Gastrocnemius medialis (tissue), 4 donors: Measurements from ENCODE around the gene A3GALT2. TPM values are rescaled to one million over a fixed set of nuclear protein-coding genes. Genes with fewer than 3 reads are reported as not detected.
A peak's percentile ranks its signal among the peaks of the same experiment; 100 is the strongest.

Source experiments
- ATAC-seq, 2 donors: fragments of 150-250 bp; one replicate each; pipeline ENCODE4 v1.9.1; 2016
- DNase-seq, 2 donors: peaks; one replicate each; pipeline ENCODE4 v3.0.0-alpha.2; 2019
- H3K27ac ChIP-seq, 4 donors: fragments of 200-600 bp; sonication (generic); 1 replicate in 1 of 4; 2 replicates in 3 of 4; pipeline ENCODE4 v1.5.1; 2016 to 2018; ENCODE audit warnings: mild to moderate bottlenecking in 2 of 4, moderate library complexity in 1 of 4
- H3K27me3 ChIP-seq, 3 donors: fragments of 200-600 bp; sonication (generic) in 2 of 3; 1 replicate in 1 of 3; 2 replicates in 2 of 3; pipeline versions ENCODE4 v1.5.1 to v1.6.0; 2016 to 2019; ENCODE audit warnings: mild to moderate bottlenecking in 1 of 3, moderate library complexity in 1 of 3
- H3K36me3 ChIP-seq, 2 donors: fragments of 200-600 bp; sonication (generic) in 1 of 2; one replicate each; pipeline ENCODE4 v1.5.1; 2017 to 2018
- H3K4me1 ChIP-seq, 2 donors: fragments of 200-600 bp; sonication (generic) in 1 of 2; one replicate each; pipeline ENCODE4 v1.5.1; 2016 to 2017; ENCODE audit warnings: mild to moderate bottlenecking in 2 of 2
- H3K4me3 ChIP-seq, 4 donors: fragments of 200-600 bp; sonication (generic) in 3 of 4; 1 replicate in 1 of 4; 2 replicates in 3 of 4; pipeline ENCODE4 v1.5.1; 2016 to 2019; ENCODE audit warnings: mild to moderate bottlenecking in 2 of 4
- H3K9me3 ChIP-seq, 3 donors: fragments of 200-600 bp; sonication (generic) in 2 of 3; 1 replicate in 1 of 3; 2 replicates in 2 of 3; pipeline ENCODE4 v1.5.1; 2016 to 2019
- CTCF ChIP-seq, 5 experiments: fragments of 450-650 bp in 3 of 5; fragments of 200-600 bp in 2 of 5; sonication (generic) in 2 of 5; IDR thresholded peaks in 4 of 5; conservative IDR thresholded peaks in 1 of 5; 1 replicate in 4 of 5; 2 replicates in 1 of 5; pipeline ENCODE4 v1.5.1; 2016 to 2019; ENCODE audit warnings: antibody characterized with exemption in 5 of 5, mild to moderate bottlenecking in 3 of 5, moderate library complexity in 3 of 5
- POLR2A ChIP-seq, 2 donors: fragments of 450-650 bp; IDR thresholded peaks; one replicate each; pipeline ENCODE4 v1.6.1; 2017; ENCODE audit warnings: antibody characterized with exemption in 2 of 2, mild to moderate bottlenecking in 2 of 2, moderate library complexity in 2 of 2
- in situ Hi-C, 4 donors: fragments of 200-750 bp; cut with MboI; loops; one replicate each; pipeline versions ENCODE4 v1.15.0 to v1.8.0; 2017; ENCODE audit warnings: low sequenced_read_pairs in 4 of 4
- intact Hi-C: fragments of 100-400 bp; cut with DNase I; formaldehyde crosslinking; loops from one replicate; pipeline ENCODE4 v1.15.1; 2023; ENCODE audit warnings: low total_unique reads
- total RNA-seq, 4 donors: library from RNA; depleted of rRNA; stranded (reverse); fragments of >200 nt; gene quantifications; one replicate each; pipeline versions ENCODE4 v1.1.0 to v1.2.3, GENCODE V29; 2016

Gene A3GALT2
- total RNA-seq, 4 donors from 2014 or later = not detected

GRCh38 chr1:33364565-33364918, 43.6 kb upstream of the A3GALT2 start:
- H3K4me3 ChIP-seq = no peak overlapping the region
- peaks cover 55 to 63% of the 10 kb centered on the region in 2 donors for H3K4me1 ChIP-seq
- in situ Hi-C loops = loop anchor here in 2 of 4 donors (25.0 kb wide), 1 partner anchor 98 kb away; the partner anchor contains the start of gene ZSCAN20 (in 2 of the 2)
- ATAC-seq = no peak
- H3K9me3 ChIP-seq = no peaks in the 10 kb centered on the region
- no peak for TF ChIP-seq CTCF (IDR thresholded peaks at IDR 0.05 in 4 of 5, conservative IDR thresholded peaks at IDR 0.05 in 1 of 5)
- TF ChIP-seq POLR2A (IDR thresholded peaks at IDR 0.05) = no peak
- DNase-seq = peak in 1 of 2 donors; percentile 24
- no peaks in the 10 kb centered on the region for H3K36me3 ChIP-seq
- intact Hi-C loops = loop anchor here (10.0 kb wide), 1 partner anchor 240 kb away; no protein-coding TSS in a partner anchor
- peak overlapping the region; percentile 86 to 98 (median 96) for H3K27ac ChIP-seq
- H3K27me3 ChIP-seq = no peaks in the 10 kb centered on the region

- H3K27ac ChIP-seq = peak overlapping the region; percentile 86 to 98 (median 96)
- no peak for DNase-seq
- peaks cover 0 to 8% of the 10 kb centered on the region in 2 donors for H3K36me3 ChIP-seq
- in situ Hi-C loops = loop anchor here in 2 of 4 donors (25.0 kb wide), 1 partner anchor 99 kb away; the partner anchor contains the start of gene ZSCAN20 (in 2 of the 2)
- no peak for TF ChIP-seq POLR2A (IDR thresholded peaks at IDR 0.05)
- TF ChIP-seq CTCF (IDR thresholded peaks at IDR 0.05 in 4 of 5, conservative IDR thresholded peaks at IDR 0.05 in 1 of 5) = no peak
- intact Hi-C loops = loop anchor here (10.0 kb wide), 1 partner anchor 239 kb away; no protein-coding TSS in a partner anchor
- H3K27me3 ChIP-seq = no peaks in the 10 kb centered on the region
- ATAC-seq = no peak
- no peak overlapping the region for H3K4me3 ChIP-seq
- peaks cover 55 to 63% of the 10 kb centered on the region in 2 donors for H3K4me1 ChIP-seq
- H3K9me3 ChIP-seq = no peaks in the 10 kb centered on the region
These were observed 42.6 kb upstream of the A3GALT2 start for GRCh38 chr1:33363470-33363861.

DNA sequence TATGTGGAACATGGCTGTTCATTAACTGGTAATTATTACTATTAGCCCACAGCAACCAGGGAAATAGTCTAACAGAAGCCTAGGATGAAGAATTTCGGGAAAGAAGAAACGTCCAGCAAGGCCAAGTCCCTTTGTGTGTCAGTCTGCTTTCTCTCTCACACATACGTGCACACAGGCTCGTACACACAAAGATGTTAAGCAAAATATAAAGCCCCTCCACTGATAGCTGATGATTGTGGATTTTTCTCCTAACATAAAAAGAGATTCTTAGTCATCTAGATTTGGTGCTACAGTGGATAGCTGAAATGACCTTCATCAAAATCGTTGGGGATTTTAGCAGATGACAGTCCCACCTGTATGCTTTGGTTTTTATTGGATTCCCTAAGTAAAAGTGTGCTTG, 42.1 kb upstream of the A3GALT2 start:
- Histone ChIP-seq H3K9me3 (no peaks in the 10 kb centered on the region), H3K27me3 (no peaks in the 10 kb centered on the region), H3K4me3 (no peak overlapping the region), H3K27ac (peak overlapping the region; percentile 86 to 98 (median 96)), H3K4me1 (peaks cover 55 to 63% of the 10 kb centered on the region in 2 donors), H3K36me3 (peaks cover 0 to 8% of the 10 kb centered on the region in 2 donors)
- DNase-seq (no peak), ATAC-seq (no peak)
- intact Hi-C loops (loop anchor here (10.0 kb wide), 1 partner anchor 238 kb away; no protein-coding TSS in a partner anchor), in situ Hi-C loops (loop anchor here in 2 of 4 donors (25.0 kb wide), 1 partner anchor 99 kb away; the partner anchor contains the start of gene ZSCAN20 (in 2 of the 2))
- no peak for TF ChIP-seq CTCF (IDR thresholded peaks at IDR 0.05 in 4 of 5, conservative IDR thresholded peaks at IDR 0.05 in 1 of 5)
- TF ChIP-seq POLR2A (IDR thresholded peaks at IDR 0.05) = no peak

DNA sequence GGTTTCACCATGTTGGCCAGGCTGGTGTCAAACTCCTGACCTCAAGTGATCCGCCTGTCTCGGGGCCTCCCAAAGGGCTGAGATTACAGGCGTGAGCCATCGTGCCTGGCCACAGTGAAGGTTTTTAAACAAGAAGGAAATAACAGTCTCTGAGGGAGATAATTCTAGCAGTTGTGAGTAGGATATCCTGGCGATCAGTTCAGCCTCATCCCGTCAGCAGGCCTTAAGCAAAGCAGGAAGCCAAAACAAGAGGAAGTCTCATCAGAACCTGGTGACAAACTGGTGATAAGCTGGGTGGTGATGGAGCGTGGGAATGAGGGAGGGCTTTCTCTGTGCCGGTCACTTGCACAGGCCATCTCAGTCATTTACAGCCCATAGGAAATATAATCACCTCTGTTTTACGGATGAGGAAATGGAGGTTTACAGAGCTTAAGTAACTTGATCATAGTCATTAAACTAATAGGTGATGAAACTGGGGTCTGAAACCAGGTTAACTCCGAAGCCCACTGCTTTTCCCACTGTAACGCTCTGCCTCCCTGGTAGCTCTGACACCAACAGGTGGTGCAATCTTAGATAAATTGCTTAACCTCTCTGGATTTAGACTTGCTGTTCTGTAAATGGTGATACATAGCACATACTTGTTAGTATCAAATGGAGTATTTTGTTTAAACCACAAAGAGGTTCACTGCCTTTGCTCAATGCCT, 40.8 kb upstream of the A3GALT2 start:
- peaks cover 45 to 52% of the 10 kb centered on the region in 2 donors for H3K4me1 ChIP-seq
- H3K36me3 ChIP-seq = peaks cover 0 to 8% of the 10 kb centered on the region in 2 donors
- in situ Hi-C loops (loop anchor here in 2 of 4 donors (25.0 kb wide), 1 partner anchor 101 kb away; the partner anchor contains the start of gene ZSCAN20 (in 2 of the 2)), intact Hi-C loops (loop anchor here (10.0 kb wide), 1 partner anchor 237 kb away; no protein-coding TSS in a partner anchor)
- TF ChIP-seq POLR2A (IDR thresholded peaks at IDR 0.05) = no peak
- no peak for TF ChIP-seq CTCF (IDR thresholded peaks at IDR 0.05 in 4 of 5, conservative IDR thresholded peaks at IDR 0.05 in 1 of 5)
- DNase-seq = peak in 1 of 2 donors; percentile 51
- H3K27ac ChIP-seq = peak overlapping the region; percentile 52 to 98 (median 92)
- H3K9me3 ChIP-seq = no peaks in the 10 kb centered on the region
- no peak for ATAC-seq
- no peak overlapping the region for H3K4me3 ChIP-seq
- H3K27me3 ChIP-seq = no peaks in the 10 kb centered on the region
